G401.6 (cell line): ENCODE measurements around the gene ZNF473.
A peak's percentile ranks its signal among the peaks of the same experiment; 100 is the strongest.

Source experiments
- FAIRE-seq: peaks from 2 replicates; lab custom pipeline; 2012; peaks lifted over from hg19 to GRCh38; lab: Jason Lieb, UNC

The ZNF473 gene

GRCh38 chr19:50003810-50004419 is 21.9 kb upstream of the ZNF473 start:
- FAIRE-seq: no peak

GRCh38 chr19:50005428-50005827 is 20.4 kb upstream of the ZNF473 start:
- no peak for FAIRE-seq

GRCh38 chr19:50007170-50007569 is 18.6 kb upstream of the ZNF473 start:
- no peak for FAIRE-seq

- FAIRE-seq: no peak
Observed at GRCh38 chr19:50007947-50008346, 17.9 kb upstream of the ZNF473 start.

- FAIRE-seq: no peak
Observed at GRCh38 chr19:50008532-50008931, 17.3 kb upstream of the ZNF473 start.

- FAIRE-seq: no peak
Observed at GRCh38 chr19:50016225-50016807, 9.5 kb upstream of the ZNF473 start.

GRCh38 chr19:50020481-50020880 is 5.3 kb upstream of the ZNF473 start:
- FAIRE-seq: no peak

GRCh38 chr19:50022823-50023222 is 3.0 kb upstream of the ZNF473 start:
- no peak for FAIRE-seq

- no peak for FAIRE-seq
Observed at GRCh38 chr19:50024719-50025021, 1.1 kb upstream of the ZNF473 start.

GRCh38 chr19:50025022-50025793 is 597 bp upstream of the ZNF473 start, which contains the start of gene VRK3:
Gene VRK3, minus strand, starts transcription at chr19:50025372. Its CDS starts 9,210 bp downstream, at chr19:50016162.
- FAIRE-seq: peak; percentile 99

- no peak for FAIRE-seq
Observed at GRCh38 chr19:50026550-50026906, 723 bp downstream of the ZNF473 start.

- no peak for FAIRE-seq
Observed at GRCh38 chr19:50030225-50030624, 4.4 kb downstream of the ZNF473 start.

GRCh38 chr19:50030937-50031336 is 5.1 kb downstream of the ZNF473 start:
- no peak for FAIRE-seq

- no peak for FAIRE-seq
Observed at GRCh38 chr19:50036908-50037307, 11.1 kb downstream of the ZNF473 start.

GRCh38 chr19:50039968-50040367 is 14.2 kb downstream of the ZNF473 start:
- no peak for FAIRE-seq

GRCh38 chr19:50040967-50041366 is 15.2 kb downstream of the ZNF473 start:
- no peak for FAIRE-seq

- FAIRE-seq: no peak
Observed at GRCh38 chr19:50042363-50043024, 16.7 kb downstream of the ZNF473 start.

GRCh38 chr19:50043967-50044366 is 18.2 kb downstream of the ZNF473 start:
- FAIRE-seq: no peak

- no peak for FAIRE-seq
Observed at GRCh38 chr19:50044922-50045321, 19.1 kb downstream of the ZNF473 start.

- no peak for FAIRE-seq
Observed at GRCh38 chr19:50046649-50047503, 21.1 kb downstream of the ZNF473 start.

GRCh38 chr19:50047671-50048070 is 21.9 kb downstream of the ZNF473 start:
- no peak for FAIRE-seq
